Astrocyte (in vitro differentiated cells and primary cell): ENCODE measurements around the gene ZNF74. TPM values are rescaled to one million over a fixed set of nuclear protein-coding genes. Genes with fewer than 3 reads are reported as not detected.

ENCODE experiments used
- DNase-seq: peaks from one replicate; pipeline ENCODE4 v3.0.0-alpha.2; 2010; ENCODE audit warnings: low read depth
- FAIRE-seq: peaks from 2 replicates; lab custom pipeline; 2011; peaks lifted over from hg19 to GRCh38; lab: Jason Lieb, UNC
- H2AFZ ChIP-seq: 2 replicates; pipeline ENCODE4 v1.6.0; 2012; ENCODE audit warnings: low read depth, low read length, inconsistent platforms
- H3K27ac ChIP-seq: 2 replicates; pipeline ENCODE4 v1.5.1; 2011; ENCODE audit warnings: low read depth, low read length, inconsistent platforms
- H3K27me3 ChIP-seq: 2 replicates; pipeline ENCODE4 v1.6.0; 2011; ENCODE audit warnings: low read length, inconsistent platforms; ENCODE audit not compliant: insufficient read depth
- H3K36me3 ChIP-seq: 2 replicates; pipeline ENCODE4 v1.5.1; 2011; ENCODE audit warnings: low read length, inconsistent platforms; ENCODE audit not compliant: insufficient read depth
- H3K4me1 ChIP-seq: 2 replicates; pipeline ENCODE4 v1.5.1; 2011; ENCODE audit warnings: low read length, inconsistent platforms; ENCODE audit not compliant: insufficient read depth
- H3K4me2 ChIP-seq: 2 replicates; pipeline ENCODE4 v1.6.0; 2012; ENCODE audit warnings: low read length, inconsistent platforms
- H3K4me3 ChIP-seq: 2 replicates; pipeline ENCODE4 v1.5.1; 2011; ENCODE audit warnings: low read depth, mild to moderate bottlenecking, low read length, inconsistent platforms; ENCODE audit not compliant: insufficient read depth
- H3K79me2 ChIP-seq: 2 replicates; pipeline ENCODE4 v1.6.0; 2012; ENCODE audit warnings: mild to moderate bottlenecking, low read length, inconsistent platforms; ENCODE audit not compliant: insufficient read depth
- H3K9ac ChIP-seq: 2 replicates; pipeline ENCODE4 v1.6.0; 2012; ENCODE audit warnings: mild to moderate bottlenecking, low read length, inconsistent platforms
- H3K9me3 ChIP-seq: 2 replicates; pipeline ENCODE4 v1.5.1; 2012; ENCODE audit warnings: low read depth, mild to moderate bottlenecking, low read length, inconsistent platforms; ENCODE audit not compliant: insufficient read depth
- H4K20me1 ChIP-seq: 2 replicates; pipeline ENCODE4 v1.6.0; 2012; ENCODE audit warnings: low read length, inconsistent platforms; ENCODE audit not compliant: insufficient read depth
- H3K27ac Mint-ChIP-seq: one replicate; pipeline ENCODE4 v1.8.0; 2021; ENCODE audit warnings: mild to moderate bottlenecking, mixed read lengths; ENCODE audit not compliant: unreplicated experiment
- H3K27me3 Mint-ChIP-seq: one replicate; pipeline ENCODE4 v1.8.0; 2021; ENCODE audit warnings: low read depth, mixed read lengths; ENCODE audit not compliant: unreplicated experiment
- H3K36me3 Mint-ChIP-seq: one replicate; pipeline ENCODE4 v1.8.0; 2021; ENCODE audit warnings: low read depth, mixed read lengths; ENCODE audit not compliant: unreplicated experiment
- H3K4me1 Mint-ChIP-seq: one replicate; pipeline ENCODE4 v1.8.0; 2021; ENCODE audit warnings: low read depth, mixed read lengths; ENCODE audit not compliant: unreplicated experiment
- H3K4me3 Mint-ChIP-seq: one replicate; pipeline ENCODE4 v1.8.0; 2021; ENCODE audit warnings: mild to moderate bottlenecking, moderate library complexity, mixed read lengths; ENCODE audit not compliant: unreplicated experiment
- H3K9me3 Mint-ChIP-seq: one replicate; pipeline ENCODE4 v1.8.0; 2021; ENCODE audit warnings: mild to moderate bottlenecking, mixed read lengths; ENCODE audit not compliant: unreplicated experiment
- EZH2 ChIP-seq: IDR thresholded peaks from 2 replicates; pipeline ENCODE4 v1.6.1; 2012; ENCODE audit warnings: mild to moderate bottlenecking, low read length, inconsistent platforms; ENCODE audit not compliant: insufficient read depth
- total RNA-seq: library from RNA; stranded (reverse); gene quantifications from 2 replicates; pipeline ENCODE4 v1.2.1, GENCODE V29; 2021
- TF ChIP-seq, protein P1 (sequence below): IDR thresholded peaks from 2 replicates; pipeline ENCODE4 v1.5.1; 2011; ENCODE audit warnings: low read depth, mild to moderate bottlenecking, inconsistent platforms, low read length, moderate library complexity; ENCODE audit not compliant: insufficient read depth

Gene ZNF74
- total RNA-seq, 1 donor from 2014 or later = 14.2 TPM

GRCh38 chr22:20456064-20456721, 62.2 kb downstream of the ZNF74 start:
- Histone ChIP-seq H3K4me3 (no peak overlapping the region), H3K27me3 (no peaks in the 10 kb centered on the region), H3K9ac (peak overlapping the region; percentile 18), H3K79me2 (no peaks in the 10 kb centered on the region), H3K36me3 (no peaks in the 10 kb centered on the region), H2AFZ (peak overlapping the region; percentile 46), H3K27ac (no peak overlapping the region), H3K9me3 (no peaks in the 10 kb centered on the region), H3K4me2 (peak overlapping the region; percentile 10), H4K20me1 (peaks cover 3% of the 10 kb centered on the region), H3K4me1 (peaks cover 4% of the 10 kb centered on the region)
- peaks cover 2% of the 10 kb centered on the region for H3K27me3 Mint-ChIP-seq
- peak; percentile 45 for FAIRE-seq
- H3K27ac Mint-ChIP-seq = no peak overlapping the region
- no peaks in the 10 kb centered on the region for H3K4me1 Mint-ChIP-seq
- no peaks in the 10 kb centered on the region for H3K9me3 Mint-ChIP-seq
- TF ChIP-seq, protein P1, sequence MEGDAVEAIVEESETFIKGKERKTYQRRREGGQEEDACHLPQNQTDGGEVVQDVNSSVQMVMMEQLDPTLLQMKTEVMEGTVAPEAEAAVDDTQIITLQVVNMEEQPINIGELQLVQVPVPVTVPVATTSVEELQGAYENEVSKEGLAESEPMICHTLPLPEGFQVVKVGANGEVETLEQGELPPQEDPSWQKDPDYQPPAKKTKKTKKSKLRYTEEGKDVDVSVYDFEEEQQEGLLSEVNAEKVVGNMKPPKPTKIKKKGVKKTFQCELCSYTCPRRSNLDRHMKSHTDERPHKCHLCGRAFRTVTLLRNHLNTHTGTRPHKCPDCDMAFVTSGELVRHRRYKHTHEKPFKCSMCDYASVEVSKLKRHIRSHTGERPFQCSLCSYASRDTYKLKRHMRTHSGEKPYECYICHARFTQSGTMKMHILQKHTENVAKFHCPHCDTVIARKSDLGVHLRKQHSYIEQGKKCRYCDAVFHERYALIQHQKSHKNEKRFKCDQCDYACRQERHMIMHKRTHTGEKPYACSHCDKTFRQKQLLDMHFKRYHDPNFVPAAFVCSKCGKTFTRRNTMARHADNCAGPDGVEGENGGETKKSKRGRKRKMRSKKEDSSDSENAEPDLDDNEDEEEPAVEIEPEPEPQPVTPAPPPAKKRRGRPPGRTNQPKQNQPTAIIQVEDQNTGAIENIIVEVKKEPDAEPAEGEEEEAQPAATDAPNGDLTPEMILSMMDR = peak; percentile 92
- no peak for TF ChIP-seq EZH2
- DNase-seq = peak; percentile 73
- H3K4me3 Mint-ChIP-seq = no peak overlapping the region
- H3K36me3 Mint-ChIP-seq = peaks cover 13% of the 10 kb centered on the region

DNA sequence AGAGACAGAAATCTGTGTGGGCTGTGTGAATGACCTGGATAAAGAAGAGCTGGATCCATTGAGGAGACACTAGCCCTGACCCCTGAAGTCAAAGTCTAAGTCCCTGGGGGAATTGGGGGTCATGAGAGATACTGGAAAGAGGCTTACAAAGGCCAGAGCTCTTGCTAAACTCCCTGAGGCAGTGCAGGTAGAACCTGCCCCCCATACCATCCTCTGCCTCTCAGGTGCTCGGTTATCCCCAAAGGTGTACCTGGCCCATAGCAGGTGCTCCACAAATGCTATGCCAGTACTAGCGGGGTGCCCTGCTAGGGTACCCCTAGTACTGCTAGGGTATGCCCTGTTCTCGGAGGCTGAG, 62.7 kb downstream of the ZNF74 start:
- H4K20me1 ChIP-seq = peaks cover 3% of the 10 kb centered on the region
- Mint-ChIP-seq H3K4me1 (no peaks in the 10 kb centered on the region), H3K27ac (no peak overlapping the region), H3K36me3 (peaks cover 7% of the 10 kb centered on the region), H3K9me3 (no peaks in the 10 kb centered on the region), H3K27me3 (peaks cover 2% of the 10 kb centered on the region), H3K4me3 (no peak overlapping the region)
- no peak overlapping the region for H3K4me2 ChIP-seq
- H3K4me1 ChIP-seq = peaks cover 4% of the 10 kb centered on the region
- H3K79me2 ChIP-seq = no peaks in the 10 kb centered on the region
- DNase-seq (no peak), FAIRE-seq (no peak)
- H2AFZ ChIP-seq = peak overlapping the region; percentile 46
- H3K9ac ChIP-seq = peak overlapping the region; percentile 18
- no peak overlapping the region for H3K4me3 ChIP-seq
- no peaks in the 10 kb centered on the region for H3K36me3 ChIP-seq
- no peaks in the 10 kb centered on the region for H3K9me3 ChIP-seq
- TF ChIP-seq, protein P1 = no peak
- H3K27me3 ChIP-seq = no peaks in the 10 kb centered on the region
- H3K27ac ChIP-seq = no peak overlapping the region

DNA sequence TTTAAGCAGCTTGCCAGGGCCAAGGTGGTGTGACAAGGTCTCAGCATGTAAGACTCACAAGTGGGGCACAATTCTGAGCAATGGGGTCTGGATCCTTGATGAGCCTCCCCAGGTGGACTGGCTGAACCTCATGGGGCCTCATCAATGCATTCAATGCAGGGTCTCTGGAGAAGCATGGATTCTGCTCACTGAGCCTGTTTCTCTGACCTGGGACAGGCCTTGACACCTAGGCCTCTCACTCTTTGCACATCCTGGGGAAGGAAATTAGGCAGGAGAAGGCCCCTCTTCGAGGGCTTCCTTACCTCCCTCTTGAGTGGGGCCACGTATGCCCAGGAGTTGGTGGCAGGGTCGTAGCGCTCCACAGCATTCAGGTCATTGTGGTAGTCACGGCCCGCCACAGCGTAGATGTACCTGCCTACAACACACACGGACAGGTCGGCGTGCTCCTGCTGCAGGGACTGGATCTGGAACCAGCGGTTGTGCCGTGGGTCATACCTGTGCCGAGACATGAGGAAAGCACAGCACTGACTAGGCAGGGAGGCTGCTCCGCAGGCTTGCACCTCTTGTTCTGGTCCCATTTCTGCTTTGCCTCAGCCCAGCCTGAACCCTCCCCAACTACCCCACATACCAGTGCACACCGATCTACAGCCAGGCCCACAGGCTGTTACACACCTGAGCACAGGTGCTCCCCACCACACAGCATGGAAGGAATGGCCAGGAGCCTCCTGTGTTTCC, 63.7 kb downstream of the ZNF74 start:
- Histone ChIP-seq H2AFZ (no peak overlapping the region), H3K27ac (no peak overlapping the region), H3K79me2 (no peaks in the 10 kb centered on the region), H4K20me1 (peaks cover 3% of the 10 kb centered on the region), H3K27me3 (no peaks in the 10 kb centered on the region), H3K4me3 (no peak overlapping the region), H3K36me3 (peaks cover 2% of the 10 kb centered on the region), H3K9me3 (no peaks in the 10 kb centered on the region), H3K9ac (no peak overlapping the region), H3K4me1 (peaks cover 4% of the 10 kb centered on the region), H3K4me2 (no peak overlapping the region)
- FAIRE-seq = no peak
- Mint-ChIP-seq H3K27me3 (peaks cover 2% of the 10 kb centered on the region), H3K4me1 (no peaks in the 10 kb centered on the region), H3K4me3 (no peak overlapping the region), H3K36me3 (peaks cover 4% of the 10 kb centered on the region), H3K27ac (no peak overlapping the region), H3K9me3 (no peaks in the 10 kb centered on the region)
- no peak for DNase-seq
- TF ChIP-seq EZH2 = no peak
- TF ChIP-seq, protein P1 = no peak
